OCI-LY3 (cell line): Measurements from ENCODE around the gene SPINDOC.

Source experiments
- CTCF ChIP-seq: fragments of 200-600, 300-600 bp; sonication (generic); IDR thresholded peaks from 2 replicates; pipeline ENCODE4 v1.5.1; 2014; ENCODE audit warnings: antibody characterized with exemption, low read length, low read depth
- EZH2phosphoT487 ChIP-seq: fragments of 200-600 bp; shearing (Covaris generic); IDR thresholded peaks from 2 replicates; pipeline ENCODE4 v1.6.1; 2018; ENCODE audit warnings: antibody characterized with exemption, mixed run types, low read depth

GRCh38 chr11:63870351-63871140 lies 57.3 kb downstream of the SPINDOC start:
- TF ChIP-seq CTCF (no peak), EZH2phosphoT487 (no peak)
